GM12878 (cell line): ENCODE results near the gene RENBP.

Experiments
- CBX3 ChIP-seq: fragments of 200-600 bp; sonication (generic); IDR thresholded peaks from 2 replicates; pipeline ENCODE4 v1.6.1; 2016; ENCODE audit warnings: low read depth, borderline replicate concordance
- CHD4 ChIP-seq: fragments of 200-600 bp; sonication (generic); IDR thresholded peaks from 2 replicates; pipeline ENCODE4 v1.6.1; 2016; ENCODE audit warnings: mild to moderate bottlenecking
- CTCF ChIP-seq, 3 experiments: IDR thresholded peaks in 2 of 3; conservative IDR thresholded peaks in 1 of 3; 2 replicates each; pipeline ENCODE4 v1.5.1; 2011; ENCODE audit warnings: low read depth in 3 of 3, low read length in 3 of 3, mild to moderate bottlenecking in 3 of 3, control low read depth in 2 of 3, moderate library complexity in 2 of 3, inconsistent platforms in 1 of 3, mixed read lengths in 1 of 3; ENCODE audit not compliant: control insufficient read depth in 2 of 3, insufficient read depth in 1 of 3; ENCODE audit errors: extremely low read depth in 1 of 3
- EZH2 ChIP-seq: IDR thresholded peaks from 2 replicates; pipeline ENCODE4 v1.6.1; 2012; ENCODE audit warnings: low read depth, mild to moderate bottlenecking, control low read depth, inconsistent platforms, low read length, borderline replicate concordance; ENCODE audit not compliant: control insufficient read depth
- GABPA ChIP-seq: IDR thresholded peaks from 2 replicates; pipeline ENCODE4 v1.6.1; 2014; ENCODE audit warnings: antibody characterized with exemption, low read depth, mild to moderate bottlenecking, inconsistent platforms
- JUND ChIP-seq: IDR thresholded peaks from 2 replicates; pipeline ENCODE4 v1.6.1; 2012; ENCODE audit warnings: low read depth, mild to moderate bottlenecking, low read length, improper control_type of control experiment, moderate library complexity
- PAX5 ChIP-seq: IDR thresholded peaks from 2 replicates; pipeline ENCODE4 v1.6.1; 2011; ENCODE audit warnings: low read depth, low read length, borderline replicate concordance
- POLR2A ChIP-seq: IDR thresholded peaks from 2 replicates; pipeline ENCODE4 v1.6.1; 2011; ENCODE audit warnings: low read depth, mild to moderate bottlenecking, low read length
- POLR2AphosphoS5 ChIP-seq: IDR thresholded peaks from 2 replicates; pipeline ENCODE4 v1.6.1; 2011; ENCODE audit warnings: mild to moderate bottlenecking, low read length, inconsistent platforms
- RCOR1 ChIP-seq: conservative IDR thresholded peaks from 2 replicates; pipeline ENCODE4 v1.6.1; 2012; ENCODE audit warnings: low read depth, low read length, improper control_type of control experiment
- RFX5 ChIP-seq: IDR thresholded peaks from 2 replicates; pipeline ENCODE4 v1.6.1; 2011; ENCODE audit warnings: low read depth, low read length, improper control_type of control experiment
- SUZ12 ChIP-seq: fragments of 200-600 bp; sonication (generic); IDR thresholded peaks from one replicate; pipeline ENCODE4 v1.6.1; 2018; ENCODE audit warnings: antibody characterized with exemption, mild to moderate bottlenecking; ENCODE audit not compliant: unreplicated experiment
- YY1 ChIP-seq: IDR thresholded peaks from 2 replicates; pipeline ENCODE4 v1.6.1; 2011; ENCODE audit warnings: low read depth, mild to moderate bottlenecking, low read length
- ZNF207 ChIP-seq: fragments of 450-650 bp; IDR thresholded peaks from 2 replicates; pipeline ENCODE4 v1.6.1; 2014; ENCODE audit warnings: antibody characterized with exemption, mild to moderate bottlenecking, borderline replicate concordance

- TF ChIP-seq JUND (no peak), YY1 (no peak), ZNF207 (no peak), CTCF (IDR thresholded peaks at IDR 0.05 in 2 of 3, conservative IDR thresholded peaks at IDR 0.05 in 1 of 3; ENCODE audit: control insufficient read depth in 2 of 3, extremely low read depth in 1 of 3, insufficient read depth in 1 of 3, low read depth in 3 of 3, low read length in 3 of 3) (no peak), POLR2AphosphoS5 (no peak), GABPA (no peak), PAX5 (no peak), RCOR1 (no peak), POLR2A (no peak; the same call in 1 of the 2 replicates), EZH2 (no peak), CHD4 (no peak), RFX5 (no peak), SUZ12 (no peak), CBX3 (no peak)
Measured at GRCh38 chrX:153901753-153902140, 42.7 kb downstream of the RENBP start.
